Activated CD4-positive, CD25-positive, alpha-beta regulatory T cell (primary cell): Measurements from ENCODE around the gene SLC38A3.
"Not testable (repeated sequence)": the region's sequence is repeated elsewhere in the genome, so short reads cannot be mapped to it uniquely, and the experiment has no call there.

Source experiments
- DNase-seq, 4 experiments: peaks; one replicate each; lab custom pipeline; 2025; lab: John Stamatoyannopoulos, UW

Gene SLC38A3

GRCh38 chr3:50211930-50212329, 6.9 kb downstream of the SLC38A3 start:
- DNase-seq, result no peak

DNA sequence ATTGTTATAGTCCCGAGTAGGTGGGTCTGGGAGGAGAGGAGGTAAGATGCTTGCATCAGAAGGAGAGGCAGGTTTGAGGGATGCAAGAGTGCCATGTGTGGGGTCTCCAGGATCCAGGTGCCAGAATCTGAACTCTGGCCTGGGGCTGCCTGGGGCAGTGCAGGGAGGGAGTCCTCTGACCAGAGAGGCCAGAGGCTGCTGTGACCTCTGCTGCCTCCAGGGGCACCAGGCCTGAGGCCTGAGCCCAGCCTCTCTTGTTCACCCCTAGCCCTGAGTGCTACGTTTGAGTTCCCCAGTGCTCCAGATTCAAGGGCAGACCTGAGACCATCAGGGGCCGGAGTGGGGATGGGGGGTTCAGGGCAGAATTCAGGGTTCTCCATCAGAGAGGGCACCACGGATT, 7.4 kb downstream of the SLC38A3 start:
- DNase-seq, result no peak

- DNase-seq, result no peak
Measured at GRCh38 chr3:50212971-50213370, 7.9 kb downstream of the SLC38A3 start.

GRCh38 chr3:50213373-50213772, 8.3 kb downstream of the SLC38A3 start:
- no peak for DNase-seq

GRCh38 chr3:50214824-50215223, 9.8 kb downstream of the SLC38A3 start:
- no peak for DNase-seq

- DNase-seq, result no peak
Measured at GRCh38 chr3:50215529-50215928, 10.5 kb downstream of the SLC38A3 start.

DNA sequence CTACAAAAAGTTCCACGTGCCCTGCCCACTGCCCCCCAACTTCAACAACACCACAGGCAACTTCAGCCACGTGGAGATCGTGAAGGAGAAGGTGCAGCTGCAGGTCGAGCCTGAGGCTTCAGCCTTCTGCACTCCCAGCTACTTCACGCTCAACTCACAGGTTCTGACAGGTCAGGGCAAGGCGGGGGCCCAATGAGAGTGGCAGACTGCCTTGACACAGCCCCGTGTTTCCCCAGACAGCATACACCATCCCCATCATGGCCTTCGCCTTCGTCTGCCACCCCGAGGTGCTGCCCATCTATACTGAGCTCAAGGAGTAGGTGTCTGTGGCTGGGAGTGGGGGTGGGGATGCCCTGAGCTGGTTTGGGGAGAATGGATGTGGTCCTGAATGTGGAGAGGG, 12.6 kb downstream of the SLC38A3 start:
- no peak for DNase-seq

DNA sequence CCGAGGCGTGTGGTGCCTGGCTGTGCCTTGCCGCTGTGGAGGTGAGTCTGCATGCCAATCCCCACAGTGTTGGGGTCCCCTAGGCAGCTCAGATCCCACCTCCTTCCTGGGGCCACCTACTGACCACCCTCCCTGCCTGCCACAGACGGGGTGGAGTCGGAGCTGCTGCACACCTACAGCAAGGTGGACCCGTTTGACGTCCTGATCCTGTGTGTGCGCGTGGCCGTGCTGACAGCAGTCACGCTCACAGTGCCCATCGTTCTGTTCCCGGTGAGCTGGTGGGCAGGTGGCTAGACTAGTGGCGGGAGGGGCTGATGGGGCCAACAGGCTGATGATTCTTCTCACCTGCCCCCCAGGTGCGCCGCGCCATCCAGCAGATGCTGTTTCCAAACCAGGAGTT, 13.4 kb downstream of the SLC38A3 start:
- no peak for DNase-seq

DNA sequence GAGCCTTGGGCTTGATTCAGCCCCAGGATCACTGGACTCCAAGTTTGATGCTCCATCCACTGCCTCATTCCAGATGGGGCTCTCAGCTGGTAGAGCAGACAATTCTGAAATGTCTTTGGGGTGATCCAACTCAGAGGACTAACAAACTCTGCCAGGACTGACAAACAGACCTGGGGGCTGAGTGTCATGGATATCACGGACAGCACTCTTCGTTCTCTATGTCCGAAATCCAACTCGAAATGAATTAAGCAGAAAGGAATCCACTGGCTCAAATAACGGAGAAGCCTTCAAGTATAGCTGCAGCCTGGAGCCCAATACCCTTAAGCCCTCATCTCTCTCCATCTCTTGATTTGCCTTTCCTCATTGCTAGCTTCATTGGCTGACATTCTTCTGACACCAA, 14.2 kb downstream of the SLC38A3 start:
- DNase-seq, result no peak

DNA sequence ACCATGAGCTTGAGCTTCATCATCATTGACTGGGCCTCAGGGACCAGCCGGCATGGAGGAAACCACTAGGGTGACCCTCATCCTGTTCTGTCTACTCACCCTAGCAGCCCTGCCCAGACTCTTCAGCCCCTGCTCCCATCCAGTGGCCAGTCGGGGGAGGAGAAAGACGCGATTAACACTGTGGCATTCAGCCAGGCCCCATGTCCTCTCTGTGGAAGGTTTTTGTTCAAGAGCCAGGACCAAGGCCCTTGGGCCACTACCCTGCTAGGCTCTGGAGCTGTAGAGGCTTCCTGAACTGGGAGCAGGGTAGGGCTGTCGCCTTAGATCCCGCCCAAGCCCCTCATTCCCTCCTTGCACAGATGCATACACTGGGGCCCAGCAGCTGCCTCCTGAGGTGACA, 15.0 kb downstream of the SLC38A3 start:
- no peak for DNase-seq

DNA sequence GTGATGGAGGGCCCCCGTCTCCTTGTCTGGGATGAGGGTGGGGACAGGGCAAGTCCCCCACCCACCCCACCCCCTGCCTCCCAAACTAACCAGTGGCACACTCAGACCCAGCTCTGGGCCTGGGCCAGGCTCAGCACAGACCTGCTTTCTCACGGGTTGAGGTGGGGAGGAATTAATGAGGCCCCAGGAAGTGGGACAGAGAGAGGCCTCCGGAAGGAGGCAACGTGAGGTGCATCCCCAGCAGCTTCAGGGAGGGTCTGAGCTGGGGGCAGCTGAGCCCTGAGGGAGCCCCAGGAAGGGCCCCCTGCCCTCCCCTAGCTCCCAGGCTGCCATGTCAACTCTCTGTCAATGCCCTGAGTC, 16.0 kb downstream of the SLC38A3 start:
- no peak for DNase-seq

- DNase-seq, result no peak
Measured at GRCh38 chr3:50221411-50222168, 16.5 kb downstream of the SLC38A3 start.

DNA sequence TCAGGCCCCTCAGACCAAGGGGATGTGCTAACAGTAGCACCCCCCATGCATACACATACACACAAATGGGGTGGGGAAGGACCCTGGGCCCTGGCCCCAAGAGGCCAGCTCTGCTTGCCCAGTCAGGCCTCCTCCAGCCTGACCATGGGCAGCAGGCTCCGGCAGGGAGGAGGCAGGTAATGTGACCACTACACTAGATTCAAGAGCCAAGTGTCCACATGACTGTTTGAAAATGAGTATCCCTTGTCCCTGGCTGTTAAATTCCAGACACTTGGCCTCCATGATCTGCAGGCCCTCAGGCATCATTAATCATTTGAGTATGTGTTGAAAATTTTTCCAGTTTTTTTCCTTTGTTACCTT, 17.1 kb downstream of the SLC38A3 start:
- no peak for DNase-seq

- no peak for DNase-seq
Measured at GRCh38 chr3:50224639-50225038, 19.6 kb downstream of the SLC38A3 start.

DNA sequence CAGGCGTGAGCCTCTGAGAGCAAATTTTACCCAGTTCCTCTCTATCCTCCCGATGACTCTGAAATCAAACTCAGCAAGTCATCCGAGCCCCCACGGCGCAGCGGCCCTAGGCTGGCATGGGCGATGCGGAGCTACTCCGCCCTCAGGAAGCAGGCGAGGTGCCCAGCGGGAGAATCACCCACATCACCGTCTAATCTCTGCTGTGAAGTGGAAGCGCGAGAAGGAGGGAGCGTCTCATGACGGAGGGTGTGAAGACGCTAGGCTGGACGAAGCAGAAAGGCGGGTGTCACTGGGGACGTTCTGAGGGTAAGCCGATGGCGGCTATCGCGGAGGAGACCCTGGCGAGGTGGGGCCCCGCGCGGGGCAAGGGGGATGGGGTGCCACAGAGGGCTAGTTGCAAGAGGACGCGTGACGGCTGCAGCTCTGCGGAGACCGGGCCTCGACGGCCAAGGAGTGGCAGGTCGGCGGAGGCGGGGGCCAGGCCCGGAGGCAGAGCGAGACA, 21.9 kb downstream of the SLC38A3 start:
- DNase-seq, result peak in 1 of 4 experiments; percentile 43

DNA sequence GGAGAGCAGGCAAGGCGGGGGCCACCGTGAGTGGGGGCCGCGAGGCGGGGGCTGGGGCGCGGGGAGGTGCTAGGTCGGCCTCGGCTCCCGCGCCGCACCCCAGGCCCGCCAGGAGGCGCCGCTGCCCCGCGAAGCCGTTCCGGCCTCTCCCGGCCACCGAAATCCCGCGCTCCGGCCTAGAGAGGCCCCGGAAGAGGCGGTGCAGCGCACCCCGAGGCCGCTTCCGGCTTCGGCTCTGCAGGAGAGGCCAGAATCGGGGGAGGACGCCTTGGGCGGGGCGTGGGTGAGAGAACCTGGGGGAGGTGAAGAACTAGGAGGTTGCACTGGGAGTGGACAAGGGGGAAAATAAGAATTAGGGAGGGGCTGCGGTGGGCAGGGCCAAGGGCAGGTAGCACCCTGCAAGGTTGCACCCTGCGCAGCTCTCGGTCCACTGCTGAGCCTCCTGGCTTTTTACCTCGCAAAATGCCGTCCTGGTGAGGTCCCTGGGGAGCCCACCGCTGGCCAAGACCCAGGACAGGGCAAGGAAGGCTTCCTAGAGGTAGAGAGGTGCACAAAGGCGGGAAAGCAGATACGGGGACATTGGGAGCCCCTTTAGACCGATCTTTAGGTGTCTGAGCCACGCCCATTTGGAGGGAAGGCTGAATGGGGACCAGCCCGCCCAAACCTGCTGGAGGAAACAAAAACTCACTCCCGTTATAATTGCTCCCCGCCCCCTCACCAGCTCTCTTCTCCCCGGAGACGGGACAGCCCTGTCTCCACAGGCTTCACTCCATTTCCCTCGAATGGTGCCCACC, 22.5 kb downstream of the SLC38A3 start:
- peak; percentile 77 to 89 (median 84) for DNase-seq

GRCh38 chr3:50228184-50228763, 23.2 kb downstream of the SLC38A3 start:
- DNase-seq, result not testable (repeated sequence)

DNA sequence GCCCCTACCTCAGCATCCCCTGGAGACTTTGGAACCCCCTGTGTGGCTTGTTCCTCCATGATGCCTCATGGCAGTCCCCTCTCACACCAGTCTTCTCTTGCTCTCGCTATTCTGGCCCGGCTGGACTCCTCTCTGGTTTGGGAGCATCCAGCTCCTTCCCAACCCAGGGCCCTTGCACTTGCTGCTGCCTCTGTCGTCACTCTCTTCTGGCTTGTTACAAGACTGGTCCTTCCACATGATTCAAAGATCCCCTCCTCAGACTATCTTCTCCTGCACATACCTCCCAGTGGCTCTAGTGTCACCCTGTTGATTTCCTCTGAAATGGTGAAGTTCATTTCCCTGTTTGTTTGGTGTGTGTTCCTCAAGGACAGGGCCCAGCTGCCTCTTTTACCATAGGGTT, 24.4 kb downstream of the SLC38A3 start:
- no peak for DNase-seq

DNA sequence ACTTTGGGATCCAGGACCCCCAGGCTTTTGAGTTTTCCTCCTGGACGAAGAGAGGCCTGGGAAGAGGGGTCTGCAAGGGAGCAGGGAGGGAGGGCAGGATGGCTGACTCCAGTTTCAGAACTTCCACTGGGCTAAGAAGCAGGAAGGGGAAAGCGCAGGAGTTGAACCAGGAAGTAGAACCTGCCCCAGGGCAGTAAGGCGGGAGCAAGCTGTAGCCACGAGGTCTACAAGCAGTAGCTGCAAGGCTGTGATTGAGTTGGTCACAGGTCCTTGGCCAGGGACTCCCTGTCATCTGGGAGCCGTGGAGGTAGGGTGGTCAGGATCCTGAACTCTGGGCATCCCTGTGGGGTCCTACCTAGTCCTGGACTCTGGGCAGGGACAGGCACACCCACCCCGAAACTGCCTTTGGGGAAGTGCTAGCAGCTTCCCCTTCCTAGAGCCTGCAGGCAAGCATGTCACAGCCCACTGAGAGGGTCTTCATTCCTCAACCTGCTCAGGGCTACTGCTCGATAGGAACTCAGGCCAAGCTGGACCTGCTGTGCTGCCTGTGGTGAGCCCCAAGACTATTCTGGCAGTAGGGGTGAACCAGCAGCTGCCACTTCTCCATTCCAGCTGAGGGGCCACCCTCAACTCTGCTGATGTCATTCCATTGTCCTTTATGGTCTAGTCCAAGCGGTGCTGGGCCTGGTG, 25.2 kb downstream of the SLC38A3 start:
- DNase-seq, result no peak

- no peak for DNase-seq
Measured at GRCh38 chr3:50230794-50231125, 25.7 kb downstream of the SLC38A3 start.

GRCh38 chr3:50231581-50231980, 26.5 kb downstream of the SLC38A3 start:
- no peak for DNase-seq

- no peak for DNase-seq
Measured at GRCh38 chr3:50232303-50232702, 27.2 kb downstream of the SLC38A3 start.

- DNase-seq, result no peak
Measured at GRCh38 chr3:50233176-50233575, 28.1 kb downstream of the SLC38A3 start.
